Measurements from ENCODE around the gene TMEM192. TPM values are rescaled to one million over a fixed set of nuclear protein-coding genes. Genes with fewer than 3 reads are reported as not detected.
"Not testable (repeated sequence)": the region's sequence is repeated elsewhere in the genome, so short reads cannot be mapped to it uniquely, and the experiment has no call there.

The TMEM192 gene
- total RNA-seq, 1 donor from 2014 or later = 15.4 TPM

- Histone ChIP-seq H3K4me1 (no peaks in the 10 kb centered on the region), H3K27me3 (no peaks in the 10 kb centered on the region), H3K9me3 (no peaks in the 10 kb centered on the region), H3K4me3 (peak overlapping the region; percentile 78 to 84), H3K27ac (peak overlapping the region; percentile 87 to 94), H3K36me3 (no peaks in the 10 kb centered on the region)
- no peak for DNase-seq (ENCODE audit: low spot score in 2 of 2)
- no peak for TF ChIP-seq CTCF (IDR thresholded peaks at IDR 0.05)
- intact Hi-C loops (cut with DNase I) = loop anchor here (1.0 to 10.0 kb wide), 6 partner anchors 95 to 1767 kb away; partner anchors contain the start of genes CPE, KLHL2, MSMO1 and NPY5R
Measured at GRCh38 chr4:165111906-165112367, 723 bp downstream of the TMEM192 start.

GRCh38 chr4:165106518-165106917 is 6.1 kb downstream of the TMEM192 start:
- Histone ChIP-seq H3K4me3 (no peak overlapping the region), H3K9me3 (no peaks in the 10 kb centered on the region), H3K27me3 (no peaks in the 10 kb centered on the region), H3K27ac (no peak overlapping the region), H3K36me3 (peaks cover 3 to 7% of the 10 kb centered on the region in 2 donors), H3K4me1 (no peaks in the 10 kb centered on the region)
- DNase-seq (ENCODE audit: low spot score in 2 of 2) = no peak
- intact Hi-C loops (cut with DNase I) = no loop called here
- TF ChIP-seq CTCF (IDR thresholded peaks at IDR 0.05) = no peak

- intact Hi-C loops (cut with DNase I) = no loop called here
Measured at GRCh38 chr4:165101641-165102040, 11.0 kb downstream of the TMEM192 start.

GRCh38 chr4:165096776-165097175 is 15.9 kb downstream of the TMEM192 start:
- no peaks in the 10 kb centered on the region for H3K27me3 ChIP-seq
- no peaks in the 10 kb centered on the region for H3K4me1 ChIP-seq
- no peak for DNase-seq (ENCODE audit: low spot score in 2 of 2)
- peak in 2 of 3 experiments; percentile 17 to 46 for TF ChIP-seq CTCF (IDR thresholded peaks at IDR 0.05)
- peaks cover 17 to 65% of the 10 kb centered on the region in 2 donors for H3K36me3 ChIP-seq
- no peaks in the 10 kb centered on the region for H3K9me3 ChIP-seq
- intact Hi-C loops (cut with DNase I) = no loop called here
- H3K27ac ChIP-seq = no peak overlapping the region
- H3K4me3 ChIP-seq = no peak overlapping the region

More at GRCh38 chr4:165101641-165102040, 11.0 kb downstream of the TMEM192 start:
- Histone ChIP-seq H3K4me3 (no peak overlapping the region), H3K27ac (no peak overlapping the region), H3K9me3 (no peaks in the 10 kb centered on the region), H3K27me3 (no peaks in the 10 kb centered on the region), H3K4me1 (no peaks in the 10 kb centered on the region), H3K36me3 (peaks cover 21 to 33% of the 10 kb centered on the region in 2 donors)
- DNase-seq (ENCODE audit: low spot score in 2 of 2) = no peak
- TF ChIP-seq CTCF (IDR thresholded peaks at IDR 0.05) = no peak

- intact Hi-C loops (cut with DNase I) = no loop called here
- H3K4me1 ChIP-seq = no peaks in the 10 kb centered on the region
- no peak overlapping the region for H3K27ac ChIP-seq
- no peak for DNase-seq (ENCODE audit: low spot score in 2 of 2)
- H3K4me3 ChIP-seq = no peak overlapping the region
- H3K36me3 ChIP-seq = peaks cover 8 to 57% of the 10 kb centered on the region in 2 donors
- H3K9me3 ChIP-seq = no peaks in the 10 kb centered on the region
- TF ChIP-seq CTCF (IDR thresholded peaks at IDR 0.05) = no peak
- no peaks in the 10 kb centered on the region for H3K27me3 ChIP-seq
Measured at GRCh38 chr4:165095291-165095690, 17.4 kb downstream of the TMEM192 start.

- intact Hi-C loops (cut with DNase I) = no loop called here
- H3K27me3 ChIP-seq = no peaks in the 10 kb centered on the region
- no peak for DNase-seq (ENCODE audit: low spot score in 2 of 2)
- no peak overlapping the region for H3K4me3 ChIP-seq
- H3K27ac ChIP-seq = no peak overlapping the region
- no peak for TF ChIP-seq CTCF (IDR thresholded peaks at IDR 0.05)
- H3K36me3 ChIP-seq = peaks cover 9 to 59% of the 10 kb centered on the region in 2 donors
- no peaks in the 10 kb centered on the region for H3K4me1 ChIP-seq
- no peaks in the 10 kb centered on the region for H3K9me3 ChIP-seq
Measured at GRCh38 chr4:165094873-165095272, 17.8 kb downstream of the TMEM192 start.

GRCh38 chr4:165092187-165092586 is 20.5 kb downstream of the TMEM192 start:
- DNase-seq (ENCODE audit: low spot score in 2 of 2); H3K27ac ChIP-seq; H3K4me1 ChIP-seq; H3K9me3 ChIP-seq; H3K4me3 ChIP-seq; intact Hi-C loops (cut with DNase I); H3K27me3 ChIP-seq: not testable (repeated sequence)
- H3K36me3 ChIP-seq = peaks cover 20 to 68% of the 10 kb centered on the region in 2 donors
